Lung (tissue), 12 donors: ENCODE results near the gene CDKL4. TPM values are rescaled to one million over a fixed set of nuclear protein-coding genes. Genes with fewer than 3 reads are reported as not detected.
A peak's percentile ranks its signal among the peaks of the same experiment; 100 is the strongest.

ENCODE experiments used
- ATAC-seq: fragments of 200-7000 bp; cut with Tn5 transposase; one replicate; pipeline ENCODE4 v1.9.1; 2020; ENCODE audit warnings: moderate number of reproducible peaks; ENCODE audit not compliant: insufficient read depth, low FRiP score
- DNase-seq, 3 donors: peaks; one replicate each; pipeline ENCODE4 v3.0.0-alpha.2; 2013 to 2017
- H3K27ac ChIP-seq, 2 donors: one replicate each; pipeline ENCODE4 v1.5.1; 2013; ENCODE audit warnings: mild to moderate bottlenecking in 2 of 2, moderate library complexity in 2 of 2, control low read depth in 1 of 2, inconsistent platforms in 1 of 2, low read depth in 1 of 2, low read length in 1 of 2
- H3K27me3 ChIP-seq, 3 donors: one replicate each; pipeline ENCODE4 v1.5.1; 2013; ENCODE audit warnings: low read length in 2 of 3; ENCODE audit not compliant: control insufficient read depth in 3 of 3, insufficient read depth in 3 of 3
- H3K36me3 ChIP-seq, 4 donors: one replicate each; pipeline ENCODE4 v1.5.1; 2013; ENCODE audit warnings: low read length in 4 of 4, mild to moderate bottlenecking in 1 of 4, moderate library complexity in 1 of 4; ENCODE audit not compliant: control insufficient read depth in 4 of 4, insufficient read depth in 4 of 4
- H3K4me1 ChIP-seq, 5 donors: one replicate each; pipeline ENCODE4 v1.5.1; 2013; ENCODE audit warnings: low read length in 5 of 5, mild to moderate bottlenecking in 2 of 5, moderate library complexity in 1 of 5; ENCODE audit not compliant: control insufficient read depth in 5 of 5, insufficient read depth in 5 of 5
- H3K4me3 ChIP-seq: one replicate; pipeline ENCODE4 v1.5.1; 2013; ENCODE audit warnings: mild to moderate bottlenecking, control low read depth, moderate library complexity
- H3K9ac ChIP-seq, 2 donors: one replicate each; pipeline ENCODE4 v1.5.1; 2013; ENCODE audit warnings: low read length in 2 of 2, control low read depth in 1 of 2; ENCODE audit not compliant: insufficient read depth in 1 of 2
- H3K9me3 ChIP-seq, 4 donors: one replicate each; pipeline ENCODE4 v1.5.1; 2013; ENCODE audit warnings: low read length in 3 of 4, mild to moderate bottlenecking in 1 of 4, moderate library complexity in 1 of 4; ENCODE audit not compliant: control insufficient read depth in 4 of 4, insufficient read depth in 3 of 4
- CTCF ChIP-seq: IDR thresholded peaks from 2 replicates; pipeline ENCODE4 v1.5.1; 2012; ENCODE audit warnings: mild to moderate bottlenecking; ENCODE audit errors: control extremely low read depth, extremely low read depth
- WGBS, 2 donors: extraction: QIAGEN DNeasy Blood & Tissue Kit; methylation state at CpG; one replicate each; pipeline ENCODE4 v1.1.7; 2013; 5-methylcytosine and 5-hydroxymethylcytosine counted together
- polyA plus RNA-seq, 2 donors: library from polyadenylated mRNA; stranded (reverse); fragments of 200-250 nt; gene quantifications; one replicate each; pipeline ENCODE4 v1.2.1, GENCODE V29; 2013
- total RNA-seq, 2 donors: library from RNA; depleted of rRNA in 1 of 2; stranded (reverse); fragments of >200 nt in 1 of 2; gene quantifications; one replicate each; pipeline ENCODE4 v1.2.1, GENCODE V29; 2014 to 2021
- donor health status: control.
- donor health status: control.
- donor health status: Bipolar disorder and iron deficiency.
- donor health status: healthy.
- donor health status: DM: yes; HTN: yes; CAD: no.

Gene CDKL4
- total and polyA plus RNA-seq, 4 donors = 0.10 to 6.5 (median 1.0) TPM

GRCh38 chr2:39188960-39189494 lies 54.7 kb downstream of the CDKL4 start:
- no peak overlapping the region for H3K27ac ChIP-seq
- no peak overlapping the region for H3K9ac ChIP-seq
- H3K4me3 ChIP-seq = no peak overlapping the region
- peak in 1 of 3 donors; percentile 4 for DNase-seq
- H3K4me1 ChIP-seq = peaks cover 0 to 5% (median 0%) of the 10 kb centered on the region in 5 donors
- no peaks in the 10 kb centered on the region for H3K27me3 ChIP-seq
- no peak for ATAC-seq
- no peaks in the 10 kb centered on the region for H3K36me3 ChIP-seq
- no peaks in the 10 kb centered on the region for H3K9me3 ChIP-seq
- TF ChIP-seq CTCF = no peak
- 77 to 89% methylated on average over 4 of the region's 4 CpGs for WGBS, 2 donors

DNA sequence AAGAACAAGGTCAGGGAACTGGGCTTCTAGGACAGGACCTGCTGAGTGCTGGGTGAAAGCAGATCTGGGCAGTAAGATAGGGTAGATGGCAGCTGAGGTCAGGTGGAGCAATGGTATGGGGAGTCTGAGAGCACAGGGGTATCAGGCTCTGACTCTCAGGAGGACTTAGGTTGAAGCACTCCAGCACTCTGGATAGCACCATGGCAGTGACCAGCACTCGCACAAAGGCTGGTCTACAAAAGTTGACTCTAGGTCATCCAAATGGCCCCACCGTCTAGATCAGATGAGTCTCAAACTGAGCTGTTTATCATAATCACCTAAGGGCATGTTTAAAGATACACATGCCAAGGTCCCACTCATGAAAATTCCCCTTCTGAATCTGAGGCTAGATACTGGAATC lies 60.1 kb downstream of the CDKL4 start:
- no peak for TF ChIP-seq CTCF
- no peak overlapping the region for H3K4me3 ChIP-seq
- no peaks in the 10 kb centered on the region for H3K27me3 ChIP-seq
- 91 to 95% methylated on average over 2 of the region's 2 CpGs for WGBS, 2 donors
- H3K4me1 ChIP-seq = no peaks in the 10 kb centered on the region
- ATAC-seq = no peak
- H3K27ac ChIP-seq = no peak overlapping the region
- H3K9me3 ChIP-seq = no peaks in the 10 kb centered on the region
- no peaks in the 10 kb centered on the region for H3K36me3 ChIP-seq
- no peak for DNase-seq
- H3K9ac ChIP-seq = no peak overlapping the region

GRCh38 chr2:39181297-39181696 lies 62.5 kb downstream of the CDKL4 start:
- DNase-seq (no peak), ATAC-seq (no peak)
- Histone ChIP-seq H3K9ac (no peak overlapping the region), H3K9me3 (no peaks in the 10 kb centered on the region), H3K27me3 (no peaks in the 10 kb centered on the region), H3K27ac (no peak overlapping the region), H3K4me3 (no peak overlapping the region), H3K4me1 (no peaks in the 10 kb centered on the region), H3K36me3 (no peaks in the 10 kb centered on the region)
- WGBS, 2 donors = 96% methylated on average over 2 of the region's 2 CpGs
- TF ChIP-seq CTCF = no peak
